ENCODE results near the gene HEXB. TPM values are rescaled to one million over a fixed set of nuclear protein-coding genes. Genes with fewer than 3 reads are reported as not detected.

Gene HEXB
- total and polyA plus RNA-seq, 2 of the 8 experiments (the other 6 are each of a cell fraction or from before 2014, with no cell fraction given), result 39.7 to 69.2 TPM

DNA sequence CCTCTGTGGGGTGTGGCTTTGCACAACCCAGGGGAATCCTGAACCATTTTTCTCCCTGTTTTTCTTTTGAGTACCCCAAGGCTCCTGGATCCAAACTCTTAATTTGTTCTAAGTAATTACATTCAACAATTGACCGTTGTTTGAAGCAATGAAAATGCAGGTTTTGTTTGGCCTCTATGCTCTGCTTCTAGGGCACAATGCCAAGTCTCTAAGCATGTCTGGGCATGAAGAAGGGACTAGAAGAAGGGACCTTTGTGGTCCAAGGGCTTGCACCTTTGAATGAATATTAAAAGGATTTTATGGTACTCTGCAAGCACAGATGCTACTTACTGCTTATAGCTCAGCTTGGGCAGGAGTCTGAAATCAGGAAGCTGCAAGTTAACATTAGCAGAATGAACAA, 37.9 kb upstream of the HEXB start (continued):
- TF ChIP-seq EP300 (IDR thresholded peaks at IDR 0.05; ENCODE audit: borderline replicate concordance in 1 of 2, low read depth in 2 of 2, low read length in 2 of 2), result no peak
